NCI-H1048 (cell line): ENCODE measurements around the gene PACS2.
A peak's percentile ranks its signal among the peaks of the same experiment; 100 is the strongest.

Experiments
- DNase-seq: peaks from one replicate; lab custom pipeline; 2025; lab: John Stamatoyannopoulos, UW

The PACS2 gene

GRCh38 chr14:105411017-105411941 lies 96.7 kb downstream of the PACS2 start:
- no peak for DNase-seq

GRCh38 chr14:105411985-105412770 lies 97.6 kb downstream of the PACS2 start:
- no peak for DNase-seq

- DNase-seq, result no peak
Observed at GRCh38 chr14:105412771-105413543, 98.4 kb downstream of the PACS2 start.

- DNase-seq, result no peak
Observed at GRCh38 chr14:105413544-105413886, 99.0 kb downstream of the PACS2 start.

- peak; percentile 12 for DNase-seq
Observed at GRCh38 chr14:105414456-105415371, 100.2 kb downstream of the PACS2 start.

- DNase-seq, result no peak
Observed at GRCh38 chr14:105415481-105416428, 101.2 kb downstream of the PACS2 start.

GRCh38 chr14:105416671-105417070 lies 102.1 kb downstream of the PACS2 start:
- DNase-seq, result no peak

- DNase-seq, result no peak
Observed at GRCh38 chr14:105417690-105418121, 103.2 kb downstream of the PACS2 start.

- DNase-seq, result no peak
Observed at GRCh38 chr14:105418269-105419194, 104.0 kb downstream of the PACS2 start.

- DNase-seq, result no peak
Observed at GRCh38 chr14:105419195-105420091, 104.9 kb downstream of the PACS2 start, which contains the start of gene MTA1. TSS of gene MTA1 (plus strand) at chr14:105419827. CDS start at chr14:105420036, 209 bp downstream.

- DNase-seq, result no peak
Observed at GRCh38 chr14:105420101-105420973, 105.8 kb downstream of the PACS2 start.

GRCh38 chr14:105420974-105421674 lies 106.6 kb downstream of the PACS2 start:
- DNase-seq, result no peak

GRCh38 chr14:105421723-105422615 lies 107.4 kb downstream of the PACS2 start:
- DNase-seq, result no peak

GRCh38 chr14:105422695-105423487 lies 108.3 kb downstream of the PACS2 start:
- DNase-seq, result no peak
